Measurements from ENCODE around the gene SEMA6A. TPM values are rescaled to one million over a fixed set of nuclear protein-coding genes. Genes with fewer than 3 reads are reported as not detected.
A peak's percentile ranks its signal among the peaks of the same experiment; 100 is the strongest.

The SEMA6A gene
- total RNA-seq, 6 experiments from 2014 or later, result 4.5 to 12.0 (median 8.4) TPM

- Histone ChIP-seq H3K4me3 (no peak overlapping the region), H3K9me3 (no peaks in the 10 kb centered on the region), H3K36me3 (no peaks in the 10 kb centered on the region), H3K4me1 (no peaks in the 10 kb centered on the region), H3K27ac (no peak overlapping the region), H3K27me3 (no peaks in the 10 kb centered on the region)
- ATAC-seq (no peak), DNase-seq (no peak)
- 63% methylated on average over 2 of the region's 4 CpGs for WGBS (ENCODE audit: insufficient coverage, low coverage, low lambda C conversion rate, missing lambda C conversion rate)
- intact Hi-C loops (cut with DNase I), result no loop called here
- no peak for TF ChIP-seq POLR2A (IDR thresholded peaks at IDR 0.05)
- TF ChIP-seq, protein P1, sequence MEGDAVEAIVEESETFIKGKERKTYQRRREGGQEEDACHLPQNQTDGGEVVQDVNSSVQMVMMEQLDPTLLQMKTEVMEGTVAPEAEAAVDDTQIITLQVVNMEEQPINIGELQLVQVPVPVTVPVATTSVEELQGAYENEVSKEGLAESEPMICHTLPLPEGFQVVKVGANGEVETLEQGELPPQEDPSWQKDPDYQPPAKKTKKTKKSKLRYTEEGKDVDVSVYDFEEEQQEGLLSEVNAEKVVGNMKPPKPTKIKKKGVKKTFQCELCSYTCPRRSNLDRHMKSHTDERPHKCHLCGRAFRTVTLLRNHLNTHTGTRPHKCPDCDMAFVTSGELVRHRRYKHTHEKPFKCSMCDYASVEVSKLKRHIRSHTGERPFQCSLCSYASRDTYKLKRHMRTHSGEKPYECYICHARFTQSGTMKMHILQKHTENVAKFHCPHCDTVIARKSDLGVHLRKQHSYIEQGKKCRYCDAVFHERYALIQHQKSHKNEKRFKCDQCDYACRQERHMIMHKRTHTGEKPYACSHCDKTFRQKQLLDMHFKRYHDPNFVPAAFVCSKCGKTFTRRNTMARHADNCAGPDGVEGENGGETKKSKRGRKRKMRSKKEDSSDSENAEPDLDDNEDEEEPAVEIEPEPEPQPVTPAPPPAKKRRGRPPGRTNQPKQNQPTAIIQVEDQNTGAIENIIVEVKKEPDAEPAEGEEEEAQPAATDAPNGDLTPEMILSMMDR (IDR thresholded peaks at IDR 0.05), result no peak
Measured at GRCh38 chr5:116559673-116560164, 14.9 kb downstream of the SEMA6A start.

DNA sequence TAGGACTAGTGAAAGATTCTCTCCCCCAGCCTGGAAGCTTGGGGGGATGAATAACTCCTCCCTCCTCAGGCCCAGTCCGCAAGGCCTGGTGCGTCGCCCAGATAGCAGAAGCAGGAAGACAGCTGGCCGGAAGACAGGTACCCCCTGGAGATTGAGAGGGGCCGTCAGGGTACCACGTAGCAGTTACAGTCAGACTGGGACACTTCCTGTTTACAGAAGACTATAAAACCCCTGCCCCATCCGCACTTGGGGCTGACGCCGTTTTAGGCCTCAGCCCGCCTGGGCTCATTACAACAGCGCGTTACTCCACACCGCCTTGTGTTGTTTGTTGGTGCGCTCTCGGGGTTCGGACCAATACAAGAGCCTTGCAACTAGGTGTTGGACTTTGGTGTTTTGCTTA, 15.4 kb downstream of the SEMA6A start:
- ATAC-seq (no peak), DNase-seq (no peak)
- TF ChIP-seq, protein P1 (IDR thresholded peaks at IDR 0.05), result no peak
- no peak for TF ChIP-seq POLR2A (IDR thresholded peaks at IDR 0.05)
- H3K9me3 ChIP-seq, result no peaks in the 10 kb centered on the region
- H3K27ac ChIP-seq, result no peak overlapping the region
- no peaks in the 10 kb centered on the region for H3K27me3 ChIP-seq
- intact Hi-C loops (cut with DNase I), result no loop called here
- no peak overlapping the region for H3K4me3 ChIP-seq
- H3K4me1 ChIP-seq, result no peaks in the 10 kb centered on the region
- H3K36me3 ChIP-seq, result no peaks in the 10 kb centered on the region
- 71% methylated on average over 4 of the region's 16 CpGs for WGBS (ENCODE audit: insufficient coverage, low coverage, low lambda C conversion rate, missing lambda C conversion rate)

DNA sequence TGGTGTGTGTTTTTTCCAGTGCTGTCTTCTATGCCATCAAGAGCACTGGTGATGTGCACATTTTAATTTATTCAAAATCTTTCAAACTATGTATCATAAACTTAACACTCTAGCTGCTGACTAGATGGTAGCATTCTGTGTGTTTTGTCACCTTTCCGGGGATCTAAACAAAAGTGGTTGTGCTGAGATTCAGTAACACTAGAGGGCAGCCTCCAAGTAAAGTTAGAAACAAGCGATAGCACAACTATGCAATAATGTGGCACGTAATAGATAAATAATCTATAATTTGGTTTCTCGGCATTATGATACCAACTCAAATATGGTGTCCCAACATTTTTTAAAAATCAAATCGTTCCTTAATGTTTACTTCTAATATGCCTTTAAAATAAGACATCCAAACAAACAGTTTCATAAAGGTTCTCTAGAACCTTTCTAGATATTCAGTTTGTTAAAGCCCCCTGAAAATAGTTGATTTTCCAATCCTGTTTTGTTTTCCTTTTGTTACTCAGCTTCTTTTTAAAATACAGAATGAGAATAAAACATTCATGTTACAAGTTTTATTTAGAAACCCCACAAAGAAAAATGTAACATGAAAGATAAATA, 16.9 kb downstream of the SEMA6A start:
- Histone ChIP-seq H3K27me3 (no peaks in the 10 kb centered on the region), H3K9me3 (no peaks in the 10 kb centered on the region), H3K27ac (no peak overlapping the region), H3K36me3 (no peaks in the 10 kb centered on the region), H3K4me3 (no peak overlapping the region), H3K4me1 (no peaks in the 10 kb centered on the region)
- DNase-seq, result no peak
- intact Hi-C loops (cut with DNase I), result no loop called here
- WGBS (ENCODE audit: insufficient coverage, low coverage, low lambda C conversion rate, missing lambda C conversion rate), result 17% methylated on average over 5 of the region's 5 CpGs
- TF ChIP-seq, protein P1 (IDR thresholded peaks at IDR 0.05), result peak; percentile 44 to 65 (median 59)
- no peak for TF ChIP-seq POLR2A (IDR thresholded peaks at IDR 0.05)
- peak; percentile 62 to 75 (median 66) for ATAC-seq

DNA sequence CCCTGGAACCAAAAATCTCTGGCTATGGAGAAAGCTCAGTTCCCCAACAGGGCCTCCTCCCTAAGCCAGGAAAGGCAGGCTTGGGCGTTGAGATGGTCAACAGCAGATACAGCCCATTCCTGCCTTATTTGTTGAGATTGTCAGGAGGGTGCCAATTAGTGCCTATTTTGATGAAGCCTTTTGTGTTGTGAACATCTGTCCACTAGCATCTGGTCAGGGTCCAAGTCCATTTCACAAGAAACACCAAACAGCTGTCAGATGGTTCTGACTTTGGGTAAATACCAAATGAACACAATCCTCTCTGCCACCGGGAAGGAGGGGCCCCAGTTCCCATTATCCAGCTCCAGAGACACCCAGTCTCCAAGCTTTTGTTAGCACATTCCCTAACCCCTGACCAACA, 19.9 kb downstream of the SEMA6A start:
- DNase-seq, result no peak

More for the DNA sequence above, 19.9 kb downstream of the SEMA6A start:
- no peaks in the 10 kb centered on the region for H3K9me3 ChIP-seq
- H3K4me3 ChIP-seq, result no peak overlapping the region
- H3K4me1 ChIP-seq, result no peaks in the 10 kb centered on the region
- no peak for ATAC-seq
- 90% methylated on average over 2 of the region's 2 CpGs for WGBS (ENCODE audit: insufficient coverage, low coverage, low lambda C conversion rate, missing lambda C conversion rate)
- TF ChIP-seq, protein P1 (IDR thresholded peaks at IDR 0.05), result no peak
- no peak for TF ChIP-seq POLR2A (IDR thresholded peaks at IDR 0.05)
- H3K36me3 ChIP-seq, result no peaks in the 10 kb centered on the region
- no peak overlapping the region for H3K27ac ChIP-seq
- intact Hi-C loops (cut with DNase I), result no loop called here
- H3K27me3 ChIP-seq, result no peaks in the 10 kb centered on the region

All from right lobe of liver (tissue), 6 donors.